GM12878 (cell line): ENCODE data around the gene MAP2K2. TPM values are rescaled to one million over a fixed set of nuclear protein-coding genes. Genes with fewer than 3 reads are reported as not detected.

ENCODE experiments used
- ATF3 ChIP-seq: IDR thresholded peaks from 2 replicates; pipeline ENCODE4 v1.6.1; 2011; ENCODE audit warnings: low read depth, mild to moderate bottlenecking, low read length, moderate library complexity, borderline replicate concordance; ENCODE audit errors: extremely low read depth
- BCL11A ChIP-seq: IDR thresholded peaks from 2 replicates; pipeline ENCODE4 v1.6.1; 2011; ENCODE audit warnings: low read depth, low read length
- E4F1 ChIP-seq: fragments of 450-650 bp; IDR thresholded peaks from 2 replicates; pipeline ENCODE4 v1.6.1; 2018; ENCODE audit warnings: borderline replicate concordance, mild to moderate bottlenecking; ENCODE audit not compliant: partially characterized antibody
- EED ChIP-seq: sonication (generic); IDR thresholded peaks from 2 replicates; pipeline ENCODE4 v1.6.1; 2016; ENCODE audit warnings: antibody characterized with exemption, low read depth
- JUNB ChIP-seq: IDR thresholded peaks from 2 replicates; pipeline ENCODE4 v1.6.1; 2016; ENCODE audit warnings: antibody characterized with exemption, mild to moderate bottlenecking
- PAX8 ChIP-seq: fragments of 450-650 bp; IDR thresholded peaks from 2 replicates; pipeline ENCODE4 v1.6.1; 2017; ENCODE audit warnings: mild to moderate bottlenecking, moderate library complexity
- PML ChIP-seq: IDR thresholded peaks from 2 replicates; pipeline ENCODE4 v1.6.1; 2012; ENCODE audit warnings: low read length, inconsistent platforms
- POLR2A ChIP-seq: IDR thresholded peaks from 2 replicates; pipeline ENCODE4 v1.6.1; 2011; ENCODE audit warnings: low read depth, mild to moderate bottlenecking, low read length
- RUNX3 ChIP-seq: IDR thresholded peaks from 2 replicates; pipeline ENCODE4 v1.6.1; 2012; ENCODE audit warnings: low read length, inconsistent platforms
- STAT1 ChIP-seq: fragments of 450-650 bp; conservative IDR thresholded peaks from 2 replicates; pipeline ENCODE4 v1.6.1; 2014; ENCODE audit warnings: antibody characterized with exemption, mild to moderate bottlenecking
- STAT3 ChIP-seq: IDR thresholded peaks from 2 replicates; pipeline ENCODE4 v1.6.1; 2011; ENCODE audit warnings: low read depth, low read length, improper control_type of control experiment
- ZBED1 ChIP-seq: IDR thresholded peaks from 2 replicates; pipeline ENCODE4 v1.6.1; 2016; ENCODE audit warnings: borderline replicate concordance
- ZNF687 ChIP-seq: fragments of 450-650 bp; IDR thresholded peaks from 2 replicates; pipeline ENCODE4 v1.6.1; 2017; ENCODE audit warnings: mild to moderate bottlenecking, moderate library complexity
- polyA plus RNA-seq, 11 experiments: library from polyadenylated mRNA; depleted of rRNA in 4 of 11; unstranded in 6 of 11; stranded (reverse) in 5 of 11; fragments of >200 nt; fragmentation: Nextera tagmentation in 4 of 11; fragmentation: Illumina TruSeq in 1 of 11; extraction: Ambion mirVana in 4 of 11; extraction: Trizol in 1 of 11; gene quantifications; 1 replicate in 1 of 11; 2 replicates in 10 of 11; pipeline versions ENCODE4 v1.2.1 to v1.2.3, GENCODE V29; 2011 to 2016; ENCODE audit warnings: inconsistent platforms in 2 of 11, missing spikeins in 2 of 11, low read depth in 1 of 11
- total RNA-seq, 4 experiments: library from RNA; depleted of rRNA in 3 of 4; stranded (reverse); fragments of >200 nt in 3 of 4; fragmentation: Illumina TruSeq in 1 of 4; extraction: Trizol in 1 of 4; gene quantifications; 2 replicates each; pipeline versions ENCODE4 v1.2.1 to v1.2.3, GENCODE V29; 2013 to 2021
- TF ChIP-seq, protein P1 (sequence below): IDR thresholded peaks from 2 replicates; pipeline ENCODE4 v1.6.1; 2011; ENCODE audit warnings: borderline replicate concordance, low read depth, mild to moderate bottlenecking, moderate library complexity, mixed read lengths, low read length; ENCODE audit not compliant: insufficient read depth; ENCODE audit errors: extremely low read length
- TF ChIP-seq, protein P2 (sequence below): IDR thresholded peaks from 2 replicates; pipeline ENCODE4 v1.6.1; 2011; ENCODE audit warnings: mild to moderate bottlenecking, low read depth, low read length, moderate library complexity; ENCODE audit not compliant: insufficient replicate concordance
- TF ChIP-seq, protein P3 (sequence below): IDR thresholded peaks from 2 replicates; pipeline ENCODE4 v1.6.1; 2011; ENCODE audit warnings: low read depth, low read length, improper control_type of control experiment, borderline replicate concordance

The MAP2K2 gene
- total and polyA plus RNA-seq, 10 of the 15 experiments (the other 5 are each of a cell fraction or from before 2014, with no cell fraction given), result 1.00 to 210 (median 53.5) TPM

DNA sequence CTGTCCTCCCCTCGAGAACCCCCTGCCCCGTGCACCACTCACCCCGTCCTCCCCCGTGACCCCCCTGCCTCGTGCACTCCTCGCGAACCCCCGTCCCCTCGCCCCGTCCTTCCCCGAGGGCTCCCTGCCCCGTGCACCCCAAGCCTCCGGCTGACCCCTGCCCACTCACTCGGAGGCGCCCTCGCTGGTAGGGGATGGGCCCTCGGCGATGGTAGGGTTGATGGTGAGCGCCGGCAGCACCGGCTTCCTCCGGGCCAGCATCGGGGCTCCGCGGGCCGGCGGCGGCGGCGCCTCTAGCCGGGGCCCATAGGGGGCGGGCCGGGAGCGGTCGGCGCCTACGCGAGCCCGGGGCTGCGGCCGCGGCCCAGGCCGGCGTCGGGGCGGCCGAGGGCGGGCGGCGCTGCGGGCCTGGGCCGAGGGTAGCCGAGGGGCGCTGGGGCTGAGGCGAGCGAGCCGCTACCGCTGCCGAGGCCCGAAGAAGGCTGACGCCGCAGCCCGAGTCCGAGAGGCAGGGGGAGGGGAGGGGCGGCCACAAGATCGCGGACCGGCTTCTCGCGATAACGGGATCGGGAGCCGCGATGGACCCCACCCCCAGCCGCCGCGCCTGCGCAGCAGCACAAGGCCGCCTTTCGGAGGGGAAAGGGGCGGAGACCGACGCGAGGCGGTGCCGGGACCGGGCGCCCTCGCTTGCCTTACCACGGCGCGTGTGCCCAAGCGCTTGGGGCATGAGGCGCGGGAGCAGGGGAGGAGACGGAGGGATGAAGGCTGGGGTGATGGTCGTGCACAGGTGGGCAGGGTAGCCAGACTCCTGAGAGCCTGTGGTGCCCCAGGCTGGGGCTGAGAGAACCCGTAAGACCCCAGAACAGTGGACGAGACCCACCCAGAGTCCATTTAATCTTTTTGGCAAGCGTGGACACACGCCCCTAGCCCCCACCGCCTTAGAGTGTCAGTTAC is at the start of gene MAP2K2 (continued):
- TF ChIP-seq, protein P1, sequence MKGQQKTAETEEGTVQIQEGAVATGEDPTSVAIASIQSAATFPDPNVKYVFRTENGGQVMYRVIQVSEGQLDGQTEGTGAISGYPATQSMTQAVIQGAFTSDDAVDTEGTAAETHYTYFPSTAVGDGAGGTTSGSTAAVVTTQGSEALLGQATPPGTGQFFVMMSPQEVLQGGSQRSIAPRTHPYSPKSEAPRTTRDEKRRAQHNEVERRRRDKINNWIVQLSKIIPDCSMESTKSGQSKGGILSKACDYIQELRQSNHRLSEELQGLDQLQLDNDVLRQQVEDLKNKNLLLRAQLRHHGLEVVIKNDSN, result no peak
- TF ChIP-seq ATF3 (no peak), PAX8 (no peak), RUNX3 (peak; percentile 54), EED (no peak), JUNB (no peak), E4F1 (no peak), ZNF687 (peak; percentile 90), PML (no peak), STAT3 (no peak), BCL11A (no peak), POLR2A (peak; percentile 87), ZBED1 (no peak), STAT1 (no peak; the same call in 1 of the 2 replicates)
- TF ChIP-seq, protein P2, sequence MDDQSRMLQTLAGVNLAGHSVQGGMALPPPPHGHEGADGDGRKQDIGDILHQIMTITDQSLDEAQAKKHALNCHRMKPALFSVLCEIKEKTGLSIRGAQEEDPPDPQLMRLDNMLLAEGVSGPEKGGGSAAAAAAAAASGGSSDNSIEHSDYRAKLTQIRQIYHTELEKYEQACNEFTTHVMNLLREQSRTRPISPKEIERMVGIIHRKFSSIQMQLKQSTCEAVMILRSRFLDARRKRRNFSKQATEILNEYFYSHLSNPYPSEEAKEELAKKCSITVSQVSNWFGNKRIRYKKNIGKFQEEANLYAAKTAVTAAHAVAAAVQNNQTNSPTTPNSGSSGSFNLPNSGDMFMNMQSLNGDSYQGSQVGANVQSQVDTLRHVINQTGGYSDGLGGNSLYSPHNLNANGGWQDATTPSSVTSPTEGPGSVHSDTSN, result no peak
- TF ChIP-seq, protein P3, sequence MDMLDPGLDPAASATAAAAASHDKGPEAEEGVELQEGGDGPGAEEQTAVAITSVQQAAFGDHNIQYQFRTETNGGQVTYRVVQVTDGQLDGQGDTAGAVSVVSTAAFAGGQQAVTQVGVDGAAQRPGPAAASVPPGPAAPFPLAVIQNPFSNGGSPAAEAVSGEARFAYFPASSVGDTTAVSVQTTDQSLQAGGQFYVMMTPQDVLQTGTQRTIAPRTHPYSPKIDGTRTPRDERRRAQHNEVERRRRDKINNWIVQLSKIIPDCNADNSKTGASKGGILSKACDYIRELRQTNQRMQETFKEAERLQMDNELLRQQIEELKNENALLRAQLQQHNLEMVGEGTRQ, result no peak
